ENCODE results near the gene P2RY8.

The P2RY8 gene

DNA sequence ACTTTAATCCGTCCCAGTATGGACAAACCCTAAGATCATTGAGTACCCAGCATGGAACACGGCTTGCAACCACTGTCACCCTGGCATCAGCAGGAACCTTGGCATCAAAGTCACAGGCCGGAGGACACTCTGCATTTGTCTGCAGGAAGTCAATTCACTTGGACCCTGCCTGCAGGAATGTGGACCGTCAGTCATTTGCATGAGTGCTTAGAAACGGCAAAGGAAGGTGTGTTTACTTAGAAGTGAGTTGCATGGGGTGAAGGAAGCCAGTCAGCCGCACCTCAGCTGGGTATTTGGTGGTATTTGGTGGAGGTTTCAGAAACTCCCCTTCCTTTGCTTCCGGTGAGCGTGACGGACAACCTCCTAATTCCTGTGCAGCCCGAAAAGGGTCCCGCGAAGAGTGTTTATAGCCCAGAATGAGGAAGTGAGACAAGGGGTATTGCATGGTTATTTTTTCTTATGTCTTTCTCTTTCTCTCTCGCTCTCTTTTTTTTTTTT is 15.5 kb downstream of the P2RY8 start:
- Histone ChIP-seq H3K4ac (ENCODE audit: low read depth, low read length) (no peak overlapping the region), H3K23ac (ENCODE audit: low read length) (no peak overlapping the region), H3K4me1 (ENCODE audit: control insufficient read depth, low read depth, low read length) (peaks cover 2% of the 10 kb centered on the region), H4K8ac (ENCODE audit: low read depth, low read length) (no peak overlapping the region), H3K27ac (ENCODE audit: low read depth, low read length) (peak overlapping the region; percentile 25), H3K4me2 (ENCODE audit: low read length) (no peak overlapping the region), H2BK5ac (ENCODE audit: low read length) (no peak overlapping the region), H2AK5ac (ENCODE audit: low read length) (no peak overlapping the region), H3K9ac (ENCODE audit: low read length) (no peak overlapping the region), H3K79me2 (ENCODE audit: control insufficient read depth, insufficient read depth, low read length) (no peaks in the 10 kb centered on the region), H3K27me3 (ENCODE audit: insufficient read depth, low read length, poor library complexity) (no peaks in the 10 kb centered on the region), H3K79me1 (ENCODE audit: low read length) (no peaks in the 10 kb centered on the region), H2BK120ac (ENCODE audit: low read depth, low read length) (no peak overlapping the region), H3K36me3 (ENCODE audit: control insufficient read depth, insufficient read depth, low read length) (no peaks in the 10 kb centered on the region), H3K18ac (ENCODE audit: low read length) (no peak overlapping the region), H3K4me3 (ENCODE audit: low read length) (no peak overlapping the region), H2BK15ac (replicated peaks; ENCODE audit: low read depth) (no peak overlapping the region), H4K5ac (ENCODE audit: low read length) (no peak overlapping the region), H3K56ac (ENCODE audit: low read length) (peak overlapping the region; percentile 25)
- peak; percentile 81 for DNase-seq
- no CpG with 5 or more reads among the region's 13 CpGs for WGBS (ENCODE audit: extremely low coverage, insufficient coverage, low lambda C conversion rate)

DNA sequence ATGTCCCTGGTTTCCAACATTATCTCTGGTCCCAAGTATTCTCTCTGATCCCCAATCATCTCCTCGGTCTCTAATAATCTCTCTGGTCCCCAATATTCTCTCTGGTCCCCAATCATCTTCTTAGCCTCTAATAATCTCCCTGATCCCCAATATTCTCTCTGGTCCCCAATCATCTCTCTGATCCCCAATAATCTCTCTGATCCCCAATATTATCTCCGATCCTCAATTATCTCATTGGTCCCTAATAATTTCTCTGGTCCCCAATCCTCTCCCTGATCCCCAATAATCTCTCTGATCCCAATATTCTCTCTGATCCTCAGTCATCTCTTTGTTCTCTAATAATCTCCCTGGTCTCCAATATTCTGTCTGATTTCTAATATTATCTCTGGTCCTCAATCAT is 16.6 kb downstream of the P2RY8 start:
- Histone ChIP-seq H4K8ac (ENCODE audit: low read depth, low read length) (no peak overlapping the region), H3K18ac (ENCODE audit: low read length) (no peak overlapping the region), H3K56ac (ENCODE audit: low read length) (no peak overlapping the region), H3K27ac (ENCODE audit: low read depth, low read length) (no peak overlapping the region), H3K79me2 (ENCODE audit: control insufficient read depth, insufficient read depth, low read length) (no peaks in the 10 kb centered on the region), H3K4ac (ENCODE audit: low read depth, low read length) (no peak overlapping the region), H3K36me3 (ENCODE audit: control insufficient read depth, insufficient read depth, low read length) (no peaks in the 10 kb centered on the region), H2BK5ac (ENCODE audit: low read length) (no peak overlapping the region), H3K79me1 (ENCODE audit: low read length) (no peaks in the 10 kb centered on the region), H3K4me2 (ENCODE audit: low read length) (no peak overlapping the region), H3K4me1 (ENCODE audit: control insufficient read depth, low read depth, low read length) (peaks cover 2% of the 10 kb centered on the region), H2BK15ac (replicated peaks; ENCODE audit: low read depth) (no peak overlapping the region), H2BK120ac (ENCODE audit: low read depth, low read length) (no peak overlapping the region), H2AK5ac (ENCODE audit: low read length) (no peak overlapping the region), H4K5ac (ENCODE audit: low read length) (no peak overlapping the region), H3K23ac (ENCODE audit: low read length) (no peak overlapping the region), H3K4me3 (ENCODE audit: low read length) (no peak overlapping the region), H3K9ac (ENCODE audit: low read length) (no peak overlapping the region), H3K27me3 (ENCODE audit: insufficient read depth, low read length, poor library complexity) (no peaks in the 10 kb centered on the region)
- no peak for DNase-seq
- no CpG with 5 or more reads among the region's 2 CpGs for WGBS (ENCODE audit: extremely low coverage, insufficient coverage, low lambda C conversion rate)

DNA sequence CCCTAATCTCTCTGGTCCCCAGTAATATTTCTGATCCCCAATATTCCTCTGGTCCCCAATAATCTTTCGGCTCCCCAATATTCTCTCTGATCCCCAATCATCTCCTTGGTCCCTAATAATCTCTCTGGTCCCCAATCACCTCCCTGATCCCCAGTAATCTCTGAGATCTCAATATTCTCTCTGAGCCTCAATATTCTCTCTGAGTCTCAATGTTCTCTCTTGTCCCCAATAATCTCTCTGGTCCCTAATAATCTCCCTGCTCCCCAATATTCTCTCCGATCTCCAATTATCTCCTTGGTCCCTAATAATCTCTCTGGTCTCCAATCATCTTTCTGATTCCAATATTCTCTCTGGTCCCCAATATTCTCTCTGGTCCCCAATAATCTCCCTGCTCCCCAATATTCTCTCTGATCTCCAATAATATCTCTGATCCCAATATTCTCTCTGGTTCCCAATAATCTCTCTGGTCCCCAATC is 17.9 kb downstream of the P2RY8 start:
- H3K18ac ChIP-seq (ENCODE audit: low read length) = no peak overlapping the region
- no peak overlapping the region for H2BK120ac ChIP-seq (ENCODE audit: low read depth, low read length)
- H3K23ac ChIP-seq (ENCODE audit: low read length) = no peak overlapping the region
- no peak for DNase-seq
- H3K4ac ChIP-seq (ENCODE audit: low read depth, low read length) = no peak overlapping the region
- peaks cover 2% of the 10 kb centered on the region for H3K4me1 ChIP-seq (ENCODE audit: control insufficient read depth, low read depth, low read length)
- no peak overlapping the region for H3K56ac ChIP-seq (ENCODE audit: low read length)
- no peak overlapping the region for H2BK15ac ChIP-seq (replicated peaks; ENCODE audit: low read depth)
- no peak overlapping the region for H3K4me3 ChIP-seq (ENCODE audit: low read length)
- H3K36me3 ChIP-seq (ENCODE audit: control insufficient read depth, insufficient read depth, low read length) = no peaks in the 10 kb centered on the region
- H3K27ac ChIP-seq (ENCODE audit: low read depth, low read length) = no peak overlapping the region
- H2AK5ac ChIP-seq (ENCODE audit: low read length) = no peak overlapping the region
- no peaks in the 10 kb centered on the region for H3K27me3 ChIP-seq (ENCODE audit: insufficient read depth, low read length, poor library complexity)
- H4K5ac ChIP-seq (ENCODE audit: low read length) = no peak overlapping the region
- H3K79me2 ChIP-seq (ENCODE audit: control insufficient read depth, insufficient read depth, low read length) = no peaks in the 10 kb centered on the region
- no peaks in the 10 kb centered on the region for H3K79me1 ChIP-seq (ENCODE audit: low read length)
- no peak overlapping the region for H2BK5ac ChIP-seq (ENCODE audit: low read length)
- no peak overlapping the region for H4K8ac ChIP-seq (ENCODE audit: low read depth, low read length)
- no peak overlapping the region for H3K9ac ChIP-seq (ENCODE audit: low read length)
- H3K4me2 ChIP-seq (ENCODE audit: low read length) = no peak overlapping the region
- WGBS (ENCODE audit: extremely low coverage, insufficient coverage, low lambda C conversion rate) = no CpG with 5 or more reads among the region's 2 CpGs

DNA sequence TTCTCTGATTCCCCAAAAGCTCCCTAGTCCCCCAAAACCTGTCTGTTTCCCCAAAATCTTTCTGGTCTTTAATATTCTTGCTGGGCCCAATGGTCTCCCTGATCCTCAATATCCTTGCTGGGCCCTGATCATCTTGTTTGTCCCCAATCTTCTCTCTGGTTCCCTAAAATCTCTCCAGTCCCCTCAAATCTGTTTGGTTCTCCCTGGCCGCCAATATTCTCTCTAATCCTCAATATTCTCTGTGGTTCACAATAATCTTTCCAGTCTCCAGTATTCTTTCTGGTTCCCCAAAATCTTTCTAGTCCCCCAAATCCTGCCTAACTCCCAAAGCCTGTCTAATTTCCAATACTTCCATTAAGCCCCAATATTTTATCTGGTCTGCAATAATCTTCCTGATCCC is 18.5 kb downstream of the P2RY8 start:
- no peak overlapping the region for H3K4ac ChIP-seq (ENCODE audit: low read depth, low read length)
- no peak overlapping the region for H3K18ac ChIP-seq (ENCODE audit: low read length)
- no peak overlapping the region for H3K56ac ChIP-seq (ENCODE audit: low read length)
- H3K4me1 ChIP-seq (ENCODE audit: control insufficient read depth, low read depth, low read length) = peaks cover 2% of the 10 kb centered on the region
- H3K9ac ChIP-seq (ENCODE audit: low read length) = no peak overlapping the region
- no peak overlapping the region for H4K5ac ChIP-seq (ENCODE audit: low read length)
- DNase-seq = no peak
- no peak overlapping the region for H3K4me2 ChIP-seq (ENCODE audit: low read length)
- no peaks in the 10 kb centered on the region for H3K79me1 ChIP-seq (ENCODE audit: low read length)
- no peak overlapping the region for H3K27ac ChIP-seq (ENCODE audit: low read depth, low read length)
- H3K27me3 ChIP-seq (ENCODE audit: insufficient read depth, low read length, poor library complexity) = no peaks in the 10 kb centered on the region
- no peaks in the 10 kb centered on the region for H3K79me2 ChIP-seq (ENCODE audit: control insufficient read depth, insufficient read depth, low read length)
- H2BK15ac ChIP-seq (replicated peaks; ENCODE audit: low read depth) = no peak overlapping the region
- no peaks in the 10 kb centered on the region for H3K36me3 ChIP-seq (ENCODE audit: control insufficient read depth, insufficient read depth, low read length)
- no peak overlapping the region for H2AK5ac ChIP-seq (ENCODE audit: low read length)
- no peak overlapping the region for H3K23ac ChIP-seq (ENCODE audit: low read length)
- H3K4me3 ChIP-seq (ENCODE audit: low read length) = no peak overlapping the region
- H4K8ac ChIP-seq (ENCODE audit: low read depth, low read length) = no peak overlapping the region
- H2BK5ac ChIP-seq (ENCODE audit: low read length) = no peak overlapping the region
- whole genome bisulfite sequencing (ENCODE audit: extremely low coverage, insufficient coverage, low lambda C conversion rate) = no CpG with 5 or more reads among the region's 1 CpG
- H2BK120ac ChIP-seq (ENCODE audit: low read depth, low read length) = no peak overlapping the region

DNA sequence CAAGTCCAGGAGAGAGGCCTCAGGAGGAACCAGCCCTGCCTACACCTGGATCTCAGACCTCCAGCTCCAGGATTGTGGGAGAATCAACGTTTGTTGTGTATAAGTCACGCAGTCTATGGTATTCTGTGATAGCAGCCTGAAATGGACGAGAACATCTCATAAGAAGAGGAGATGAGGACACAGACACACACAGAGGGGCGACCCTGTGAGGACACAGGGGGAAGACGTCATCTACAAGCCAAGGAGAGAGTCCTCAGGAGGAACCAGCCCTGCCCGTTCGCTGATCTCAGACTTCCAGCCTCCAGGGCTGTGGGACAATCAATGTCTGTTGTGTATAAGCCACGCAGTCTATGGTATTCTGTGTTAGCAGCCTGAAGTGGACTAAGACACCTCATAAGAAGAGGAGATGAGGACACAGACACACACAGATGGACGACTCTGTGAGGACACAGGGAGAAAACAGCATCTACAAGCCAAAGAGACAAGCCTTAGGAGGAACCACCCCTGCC is 20.3 kb downstream of the P2RY8 start:
- Histone ChIP-seq H4K5ac (ENCODE audit: low read length) (no peak overlapping the region), H3K18ac (ENCODE audit: low read length) (no peak overlapping the region), H2BK15ac (replicated peaks; ENCODE audit: low read depth) (no peak overlapping the region), H3K4me1 (ENCODE audit: control insufficient read depth, low read depth, low read length) (peaks cover 2% of the 10 kb centered on the region), H3K79me1 (ENCODE audit: low read length) (no peaks in the 10 kb centered on the region), H3K36me3 (ENCODE audit: control insufficient read depth, insufficient read depth, low read length) (no peaks in the 10 kb centered on the region), H3K4me2 (ENCODE audit: low read length) (no peak overlapping the region), H2BK5ac (ENCODE audit: low read length) (no peak overlapping the region), H3K4me3 (ENCODE audit: low read length) (no peak overlapping the region), H3K27ac (ENCODE audit: low read depth, low read length) (no peak overlapping the region), H4K8ac (ENCODE audit: low read depth, low read length) (no peak overlapping the region), H3K56ac (ENCODE audit: low read length) (no peak overlapping the region), H3K27me3 (ENCODE audit: insufficient read depth, low read length, poor library complexity) (no peaks in the 10 kb centered on the region), H3K9ac (ENCODE audit: low read length) (no peak overlapping the region), H2BK120ac (ENCODE audit: low read depth, low read length) (no peak overlapping the region), H3K4ac (ENCODE audit: low read depth, low read length) (no peak overlapping the region), H2AK5ac (ENCODE audit: low read length) (no peak overlapping the region), H3K23ac (ENCODE audit: low read length) (no peak overlapping the region), H3K79me2 (ENCODE audit: control insufficient read depth, insufficient read depth, low read length) (no peaks in the 10 kb centered on the region)
- no CpG with 5 or more reads among the region's 9 CpGs for WGBS (ENCODE audit: extremely low coverage, insufficient coverage, low lambda C conversion rate)
- no peak for DNase-seq

DNA sequence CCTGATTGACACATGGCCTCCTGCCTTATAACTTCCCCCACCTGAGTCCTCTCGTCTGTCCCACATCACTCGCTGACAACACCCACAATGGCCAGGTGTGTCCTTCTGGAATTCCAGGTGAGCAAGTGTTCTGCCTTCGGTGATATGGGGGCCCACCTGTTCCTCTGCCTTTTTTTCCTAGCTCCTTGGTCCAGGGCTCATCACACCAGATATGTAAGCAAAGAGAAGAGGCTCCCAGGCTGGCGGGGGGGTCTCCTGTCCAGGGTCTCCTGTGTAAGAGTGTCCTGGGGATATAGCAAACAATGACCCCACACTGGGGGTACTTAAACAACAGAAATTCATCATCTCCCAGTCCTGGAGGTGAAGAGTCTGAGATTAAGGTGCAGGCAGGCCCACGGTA is 25.2 kb downstream of the P2RY8 start:
- no peak overlapping the region for H2BK15ac ChIP-seq (replicated peaks; ENCODE audit: low read depth)
- H4K8ac ChIP-seq (ENCODE audit: low read depth, low read length) = no peak overlapping the region
- H2AK5ac ChIP-seq (ENCODE audit: low read length) = no peak overlapping the region
- no peak for DNase-seq
- H3K36me3 ChIP-seq (ENCODE audit: control insufficient read depth, insufficient read depth, low read length) = no peaks in the 10 kb centered on the region
- no peak overlapping the region for H3K4me3 ChIP-seq (ENCODE audit: low read length)
- H2BK5ac ChIP-seq (ENCODE audit: low read length) = no peak overlapping the region
- no peak overlapping the region for H4K5ac ChIP-seq (ENCODE audit: low read length)
- no peak overlapping the region for H3K4me2 ChIP-seq (ENCODE audit: low read length)
- no peaks in the 10 kb centered on the region for H3K79me2 ChIP-seq (ENCODE audit: control insufficient read depth, insufficient read depth, low read length)
- H3K27me3 ChIP-seq (ENCODE audit: insufficient read depth, low read length, poor library complexity) = no peaks in the 10 kb centered on the region
- H3K56ac ChIP-seq (ENCODE audit: low read length) = no peak overlapping the region
- no peak overlapping the region for H3K27ac ChIP-seq (ENCODE audit: low read depth, low read length)
- no peak overlapping the region for H3K23ac ChIP-seq (ENCODE audit: low read length)
- H3K9ac ChIP-seq (ENCODE audit: low read length) = no peak overlapping the region
- no peaks in the 10 kb centered on the region for H3K79me1 ChIP-seq (ENCODE audit: low read length)
- WGBS (ENCODE audit: extremely low coverage, insufficient coverage, low lambda C conversion rate) = no CpG with 5 or more reads among the region's 5 CpGs
- H3K18ac ChIP-seq (ENCODE audit: low read length) = no peak overlapping the region
- no peak overlapping the region for H2BK120ac ChIP-seq (ENCODE audit: low read depth, low read length)
- H3K4me1 ChIP-seq (ENCODE audit: control insufficient read depth, low read depth, low read length) = no peaks in the 10 kb centered on the region
- H3K4ac ChIP-seq (ENCODE audit: low read depth, low read length) = no peak overlapping the region
